ENCODE data around the gene CYP8B1. TPM values are rescaled to one million over a fixed set of nuclear protein-coding genes. Genes with fewer than 3 reads are reported as not detected.

The CYP8B1 gene
- total RNA-seq, 1 experiment from 2014 or later = not detected

DNA sequence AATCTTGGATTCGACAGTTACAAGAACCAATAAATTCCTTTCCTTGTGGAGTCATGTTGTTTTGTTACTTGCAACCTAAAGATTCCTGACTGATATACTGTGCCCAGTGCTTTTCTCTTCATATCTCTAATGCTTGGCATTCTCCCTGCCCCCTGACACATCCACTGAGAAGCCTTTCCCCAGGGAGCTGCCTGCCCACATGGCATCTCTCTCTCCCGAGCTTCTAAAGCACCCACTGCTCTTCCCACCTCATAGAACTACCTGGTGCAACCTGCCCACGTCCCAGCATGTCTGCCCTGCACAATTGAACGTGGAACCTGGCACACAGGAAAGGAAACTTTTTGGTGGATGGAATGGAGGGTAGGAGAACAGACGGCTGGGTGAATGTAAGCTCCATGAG is 6.8 kb downstream of the CYP8B1 start:
- no peak overlapping the region for H3K4me3 ChIP-seq
- H3K79me2 ChIP-seq (ENCODE audit: low read depth) = no peaks in the 10 kb centered on the region
- TF ChIP-seq EZH2 (IDR thresholded peaks at IDR 0.05; ENCODE audit: low read depth) = no peak
- TF ChIP-seq, protein P1, sequence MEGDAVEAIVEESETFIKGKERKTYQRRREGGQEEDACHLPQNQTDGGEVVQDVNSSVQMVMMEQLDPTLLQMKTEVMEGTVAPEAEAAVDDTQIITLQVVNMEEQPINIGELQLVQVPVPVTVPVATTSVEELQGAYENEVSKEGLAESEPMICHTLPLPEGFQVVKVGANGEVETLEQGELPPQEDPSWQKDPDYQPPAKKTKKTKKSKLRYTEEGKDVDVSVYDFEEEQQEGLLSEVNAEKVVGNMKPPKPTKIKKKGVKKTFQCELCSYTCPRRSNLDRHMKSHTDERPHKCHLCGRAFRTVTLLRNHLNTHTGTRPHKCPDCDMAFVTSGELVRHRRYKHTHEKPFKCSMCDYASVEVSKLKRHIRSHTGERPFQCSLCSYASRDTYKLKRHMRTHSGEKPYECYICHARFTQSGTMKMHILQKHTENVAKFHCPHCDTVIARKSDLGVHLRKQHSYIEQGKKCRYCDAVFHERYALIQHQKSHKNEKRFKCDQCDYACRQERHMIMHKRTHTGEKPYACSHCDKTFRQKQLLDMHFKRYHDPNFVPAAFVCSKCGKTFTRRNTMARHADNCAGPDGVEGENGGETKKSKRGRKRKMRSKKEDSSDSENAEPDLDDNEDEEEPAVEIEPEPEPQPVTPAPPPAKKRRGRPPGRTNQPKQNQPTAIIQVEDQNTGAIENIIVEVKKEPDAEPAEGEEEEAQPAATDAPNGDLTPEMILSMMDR (conservative IDR thresholded peaks at IDR 0.05) = no peak
- H2AFZ ChIP-seq = no peak overlapping the region
- POLR2A ChIA-PET (ENCODE audit: unreplicated experiment) = no interaction called here
- CTCF ChIA-PET = no interaction called here
- H3K9me2 ChIP-seq (ENCODE audit: insufficient read depth) = no peaks in the 10 kb centered on the region
- no peaks in the 10 kb centered on the region for H3K27me3 ChIP-seq (ENCODE audit: insufficient read depth, low read depth)
- no peaks in the 10 kb centered on the region for H3K36me3 ChIP-seq (ENCODE audit: low read depth)
- intact Hi-C loops (cut with micrococcal nuclease; ENCODE audit: unreplicated experiment) = no loop called here
- DNase-seq = no peak
- no peaks in the 10 kb centered on the region for H3K4me1 ChIP-seq (replicated peaks; ENCODE audit: insufficient read depth)
- H3K9me3 ChIP-seq (ENCODE audit: insufficient read depth, low read depth) = no peaks in the 10 kb centered on the region
- H3K27ac ChIP-seq = no peak overlapping the region
- no peaks in the 10 kb centered on the region for H3F3A ChIP-seq (ENCODE audit: insufficient read depth, low read depth)
- no peak overlapping the region for H3K4me2 ChIP-seq
- no TSS peak for BruUV-seq (replicated peaks)
- no peaks in the 10 kb centered on the region for H4K20me1 ChIP-seq (ENCODE audit: insufficient read depth)

DNA sequence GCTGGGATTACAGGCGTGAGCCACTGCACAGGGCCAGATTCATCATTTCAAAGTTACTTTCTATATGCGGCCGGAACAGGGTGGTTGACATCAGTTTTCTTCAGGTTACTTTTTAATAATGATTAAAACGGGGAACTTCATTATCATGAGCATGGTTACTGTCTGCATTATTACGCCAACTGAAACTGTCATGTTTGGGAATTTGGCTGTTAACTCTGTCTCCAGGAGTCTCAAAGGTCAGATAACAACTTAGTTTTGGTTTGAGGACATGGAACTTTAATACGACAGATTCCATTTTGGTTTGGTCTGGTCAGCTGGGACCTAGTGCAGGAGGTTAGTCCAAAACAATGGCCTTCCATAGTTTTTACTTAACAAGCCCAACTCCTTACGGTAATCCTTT is 8.5 kb downstream of the CYP8B1 start:
- CTCF ChIA-PET = no interaction called here

DNA sequence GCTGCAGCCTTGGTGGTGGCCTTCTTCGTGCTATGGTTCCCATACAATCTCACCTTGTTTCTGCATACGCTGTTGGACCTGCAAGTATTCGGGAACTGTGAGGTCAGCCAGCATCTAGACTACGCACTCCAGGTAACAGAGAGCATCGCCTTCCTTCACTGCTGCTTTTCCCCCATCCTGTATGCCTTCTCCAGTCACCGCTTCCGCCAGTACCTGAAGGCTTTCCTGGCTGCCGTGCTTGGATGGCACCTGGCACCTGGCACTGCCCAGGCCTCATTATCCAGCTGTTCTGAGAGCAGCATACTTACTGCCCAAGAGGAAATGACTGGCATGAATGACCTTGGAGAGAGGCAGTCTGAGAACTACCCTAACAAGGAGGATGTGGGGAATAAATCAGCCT is 10.4 kb downstream of the CYP8B1 start:
- Histone ChIP-seq H3K9me3 (ENCODE audit: insufficient read depth, low read depth) (no peaks in the 10 kb centered on the region), H3F3A (ENCODE audit: insufficient read depth, low read depth) (no peaks in the 10 kb centered on the region), H2AFZ (no peak overlapping the region), H3K27ac (no peak overlapping the region), H4K20me1 (ENCODE audit: insufficient read depth) (no peaks in the 10 kb centered on the region), H3K9me2 (ENCODE audit: insufficient read depth) (no peaks in the 10 kb centered on the region), H3K27me3 (ENCODE audit: insufficient read depth, low read depth) (no peaks in the 10 kb centered on the region), H3K79me2 (ENCODE audit: low read depth) (no peaks in the 10 kb centered on the region), H3K4me1 (replicated peaks; ENCODE audit: insufficient read depth) (no peaks in the 10 kb centered on the region), H3K36me3 (ENCODE audit: low read depth) (no peaks in the 10 kb centered on the region), H3K4me2 (no peak overlapping the region), H3K4me3 (no peak overlapping the region)
- DNase-seq = no peak
- TF ChIP-seq, protein P1 (conservative IDR thresholded peaks at IDR 0.05) = no peak
- TF ChIP-seq EZH2 (IDR thresholded peaks at IDR 0.05; ENCODE audit: low read depth) = no peak
- intact Hi-C loops (cut with micrococcal nuclease; ENCODE audit: unreplicated experiment) = no loop called here
- ChIA-PET POLR2A (ENCODE audit: unreplicated experiment) (no interaction called here), CTCF (no interaction called here)
- BruUV-seq (replicated peaks) = no TSS peak

More for the DNA sequence above, 8.5 kb downstream of the CYP8B1 start:
- intact Hi-C loops (cut with micrococcal nuclease; ENCODE audit: unreplicated experiment) = no loop called here
- Histone ChIP-seq H3K4me1 (replicated peaks; ENCODE audit: insufficient read depth) (no peaks in the 10 kb centered on the region), H3K9me3 (ENCODE audit: insufficient read depth, low read depth) (no peaks in the 10 kb centered on the region), H2AFZ (no peak overlapping the region), H3F3A (ENCODE audit: insufficient read depth, low read depth) (no peaks in the 10 kb centered on the region), H3K4me2 (no peak overlapping the region), H4K20me1 (ENCODE audit: insufficient read depth) (no peaks in the 10 kb centered on the region), H3K79me2 (ENCODE audit: low read depth) (no peaks in the 10 kb centered on the region), H3K27ac (no peak overlapping the region), H3K4me3 (no peak overlapping the region), H3K27me3 (ENCODE audit: insufficient read depth, low read depth) (no peaks in the 10 kb centered on the region), H3K9me2 (ENCODE audit: insufficient read depth) (no peaks in the 10 kb centered on the region), H3K36me3 (ENCODE audit: low read depth) (no peaks in the 10 kb centered on the region)
- DNase-seq = no peak
- POLR2A ChIA-PET (ENCODE audit: unreplicated experiment) = no interaction called here
- BruUV-seq (replicated peaks) = no TSS peak
- TF ChIP-seq, protein P1 (conservative IDR thresholded peaks at IDR 0.05) = no peak
- no peak for TF ChIP-seq EZH2 (IDR thresholded peaks at IDR 0.05; ENCODE audit: low read depth)

Data from PC-9 (cell line).